H1 (cell line): ENCODE results near the gene HS6ST1. TPM values are rescaled to one million over a fixed set of nuclear protein-coding genes. Genes with fewer than 3 reads are reported as not detected.

ENCODE experiments used
- CTCF ChIA-PET: fragments of 300-600 bp; sonication (Branson Sonifier 250); formaldehyde crosslinking; loops from one replicate; lab custom pipeline; 2021; ENCODE audit not compliant: partially characterized antibody; lab: Charles Lee
- POLR2A ChIA-PET: fragments of 300-600 bp; sonication (Branson Sonifier 250); formaldehyde crosslinking; loops from one replicate; lab custom pipeline; 2021; ENCODE audit warnings: inconsistent platforms; ENCODE audit not compliant: partially characterized antibody; lab: Charles Lee
- DNase-seq, 2 experiments: peaks; one replicate each; pipeline versions ENCODE4 v3.0.0 to v3.0.0-alpha.2; 2010 to 2022; ENCODE audit warnings: low spot score in 2 of 2, low read depth in 1 of 2, mixed read lengths in 1 of 2
- FAIRE-seq: peaks from 2 replicates; lab custom pipeline; 2011; peaks lifted over from hg19 to GRCh38; lab: Jason Lieb, UNC
- H2AFZ ChIP-seq: 2 replicates; pipeline ENCODE4 v1.8.1; 2012; ENCODE audit warnings: low read length, inconsistent platforms
- H2AK5ac ChIP-seq: 2 replicates; pipeline ENCODE4 v1.6.1; 2013; ENCODE audit warnings: low read depth, low read length
- H2BK120ac ChIP-seq: replicated peaks from 2 replicates; pipeline ENCODE3; 2013; ENCODE audit warnings: low read depth, low read length, inconsistent platforms
- H2BK12ac ChIP-seq: 2 replicates; pipeline ENCODE4 v1.6.1; 2013; ENCODE audit warnings: low read depth, low read length
- H2BK15ac ChIP-seq: 2 replicates; pipeline ENCODE4 v1.6.1; 2013; ENCODE audit warnings: low read length
- H2BK20ac ChIP-seq: 2 replicates; pipeline ENCODE4 v1.6.1; 2013; ENCODE audit warnings: low read length
- H2BK5ac ChIP-seq: 2 replicates; pipeline ENCODE4 v1.6.1; 2013; ENCODE audit warnings: low read depth, low read length
- H3K14ac ChIP-seq: 2 replicates; pipeline ENCODE4 v1.6.1; 2013; ENCODE audit warnings: inconsistent platforms; ENCODE audit not compliant: insufficient read length
- H3K18ac ChIP-seq: 2 replicates; pipeline ENCODE4 v1.6.1; 2013; ENCODE audit warnings: low read length; ENCODE audit errors: extremely low read depth
- H3K23ac ChIP-seq: 2 replicates; pipeline ENCODE4 v1.6.1; 2013; ENCODE audit warnings: inconsistent platforms; ENCODE audit not compliant: insufficient read length
- H3K23me2 ChIP-seq: 2 replicates; pipeline ENCODE4 v1.6.1; 2013; ENCODE audit warnings: low read depth, low read length
- H3K27ac ChIP-seq: 2 replicates; pipeline ENCODE4 v1.6.1; 2011; ENCODE audit warnings: low read depth, low read length, inconsistent platforms
- H3K27me3 ChIP-seq, 4 experiments: replicated peaks in 1 of 4; 1 replicate in 1 of 4; 2 replicates in 3 of 4; pipeline versions ENCODE4 v1.6.1 to v1.8.1; 2011 to 2013; ENCODE audit warnings: low read length in 3 of 4, mild to moderate bottlenecking in 3 of 4, inconsistent platforms in 2 of 4, mixed read lengths in 2 of 4, moderate library complexity in 1 of 4; ENCODE audit not compliant: control insufficient read depth in 3 of 4, insufficient read depth in 3 of 4; ENCODE audit errors: extremely low read depth in 1 of 4
- H3K36me3 ChIP-seq, 4 experiments: 2 replicates each; pipeline versions ENCODE4 v1.6.1 to v1.8.1; 2011 to 2013; ENCODE audit warnings: mild to moderate bottlenecking in 4 of 4, low read length in 3 of 4, moderate library complexity in 2 of 4, control low read depth in 1 of 4, inconsistent platforms in 1 of 4; ENCODE audit not compliant: insufficient read depth in 4 of 4, control insufficient read depth in 2 of 4
- H3K4ac ChIP-seq: replicated peaks from 2 replicates; pipeline ENCODE3; 2013; ENCODE audit warnings: low read length, low read depth, mixed read lengths, inconsistent platforms; ENCODE audit not compliant: insufficient read length
- H3K4me1 ChIP-seq, 4 experiments: replicated peaks in 1 of 4; 1 replicate in 1 of 4; 2 replicates in 3 of 4; pipeline versions ENCODE4 v1.6.1 to v1.8.1; 2011 to 2013; ENCODE audit warnings: low read length in 3 of 4, inconsistent platforms in 2 of 4, mixed read lengths in 1 of 4; ENCODE audit not compliant: insufficient read depth in 4 of 4, control insufficient read depth in 3 of 4
- H3K4me2 ChIP-seq, 2 experiments: 2 replicates each; pipeline versions ENCODE4 v1.6.1 to v1.8.1; 2011 to 2013; ENCODE audit warnings: low read depth in 2 of 2, low read length in 2 of 2, control low read depth in 1 of 2, inconsistent platforms in 1 of 2, mild to moderate bottlenecking in 1 of 2; ENCODE audit not compliant: insufficient read depth in 1 of 2
- H3K4me3 ChIP-seq, 4 experiments: fragments of 200-600, 300-600 bp in 1 of 4; sonication (generic), shearing (Covaris generic), sonication (Bioruptor Twin) in 1 of 4; 2 replicates each; pipeline versions ENCODE4 v1.5.1 to v1.8.1; 2011 to 2016; ENCODE audit warnings: low read length in 4 of 4, low read depth in 3 of 4, control low read depth in 2 of 4, inconsistent platforms in 2 of 4, mild to moderate bottlenecking in 2 of 4, mixed read lengths in 1 of 4, moderate library complexity in 1 of 4; ENCODE audit not compliant: insufficient read depth in 2 of 4; ENCODE audit errors: extremely low read depth in 1 of 4
- H3K56ac ChIP-seq: replicated peaks from 2 replicates; pipeline ENCODE3; 2013; ENCODE audit warnings: low read depth, mild to moderate bottlenecking, mixed read lengths, low read length, inconsistent platforms; ENCODE audit not compliant: insufficient read length
- H3K79me1 ChIP-seq: 2 replicates; pipeline ENCODE4 v1.6.1; 2013; ENCODE audit warnings: low read depth, low read length, control low read depth
- H3K79me2 ChIP-seq, 2 experiments: 2 replicates each; pipeline versions ENCODE4 v1.6.1 to v1.8.1; 2012 to 2013; ENCODE audit warnings: low read length in 2 of 2, mild to moderate bottlenecking in 2 of 2, inconsistent platforms in 1 of 2; ENCODE audit not compliant: insufficient read depth in 2 of 2, control insufficient read depth in 1 of 2
- H3K9ac ChIP-seq, 4 experiments: replicated peaks in 1 of 4; 1 replicate in 1 of 4; 2 replicates in 3 of 4; pipeline versions ENCODE4 v1.6.1 to v1.8.1; 2011 to 2013; ENCODE audit warnings: low read depth in 3 of 4, low read length in 3 of 4, control low read depth in 2 of 4, mild to moderate bottlenecking in 2 of 4, moderate library complexity in 2 of 4, inconsistent platforms in 1 of 4; ENCODE audit errors: extremely low read depth in 1 of 4
- H3K9me3 ChIP-seq, 2 experiments: 2 replicates each; pipeline versions ENCODE4 v1.6.1 to v1.8.1; 2012 to 2013; ENCODE audit warnings: mild to moderate bottlenecking in 2 of 2, moderate library complexity in 2 of 2, control low read depth in 1 of 2, inconsistent platforms in 1 of 2, low read depth in 1 of 2, low read length in 1 of 2, mixed read lengths in 1 of 2; ENCODE audit not compliant: insufficient read depth in 2 of 2
- H4K20me1 ChIP-seq, 2 experiments: replicated peaks in 1 of 2; 2 replicates each; pipeline versions ENCODE3 to v1.8.1; 2011 to 2013; ENCODE audit warnings: inconsistent platforms in 2 of 2, low read length in 2 of 2, mild to moderate bottlenecking in 1 of 2; ENCODE audit not compliant: insufficient read depth in 2 of 2, control insufficient read depth in 1 of 2
- H4K5ac ChIP-seq: 2 replicates; pipeline ENCODE4 v1.6.1; 2013; ENCODE audit warnings: low read length, low read depth, mixed read lengths, inconsistent platforms; ENCODE audit not compliant: insufficient read length
- H4K8ac ChIP-seq: 2 replicates; pipeline ENCODE4 v1.8.0; 2013; ENCODE audit warnings: mild to moderate bottlenecking, moderate library complexity, low read length, inconsistent platforms; ENCODE audit not compliant: insufficient read depth; ENCODE audit errors: extremely low read depth
- H4K91ac ChIP-seq: replicated peaks from 2 replicates; pipeline ENCODE3; 2013; ENCODE audit warnings: low read length, mixed read lengths, inconsistent platforms; ENCODE audit not compliant: insufficient read length
- BCL11A ChIP-seq, 2 experiments: IDR thresholded peaks; one replicate each; pipeline ENCODE4 v1.6.1; 2011; ENCODE audit warnings: low read depth in 2 of 2, low read length in 2 of 2, mild to moderate bottlenecking in 2 of 2
- CHD2 ChIP-seq: IDR thresholded peaks from 2 replicates; pipeline ENCODE4 v1.6.1; 2012; ENCODE audit warnings: low read length, improper control_type of control experiment
- CTCF ChIP-seq, 3 experiments: IDR thresholded peaks; 1 replicate in 2 of 3; 2 replicates in 1 of 3; pipeline versions ENCODE4 v1.5.1 to v1.6.1; 2011; ENCODE audit warnings: low read length in 3 of 3, mild to moderate bottlenecking in 3 of 3, inconsistent platforms in 2 of 3, low read depth in 1 of 3, moderate library complexity in 1 of 3; ENCODE audit not compliant: insufficient read depth in 1 of 3; ENCODE audit errors: control extremely low read depth in 1 of 3
- KDM4A ChIP-seq: IDR thresholded peaks from one replicate; pipeline ENCODE4 v1.7.1; 2012; ENCODE audit warnings: low read depth, mild to moderate bottlenecking, moderate library complexity, low read length, inconsistent platforms; ENCODE audit not compliant: severe bottlenecking
- SAP30 ChIP-seq: fragments of 300-600 bp; sonication (generic); IDR thresholded peaks from 2 replicates; pipeline ENCODE4 v1.7.1; 2012; ENCODE audit warnings: low read length, moderate library complexity, mild to moderate bottlenecking, inconsistent platforms; ENCODE audit not compliant: insufficient read depth, insufficient replicate concordance
- SIN3A ChIP-seq, 2 experiments: IDR thresholded peaks in 1 of 2; conservative IDR thresholded peaks in 1 of 2; 2 replicates each; pipeline ENCODE4 v1.6.1; 2011 to 2012; ENCODE audit warnings: low read length in 2 of 2, improper control_type of control experiment in 1 of 2, low read depth in 1 of 2, mild to moderate bottlenecking in 1 of 2
- WGBS, 2 experiments: shearing (Covaris generic) in 1 of 2; methylation state at CpG; one replicate each; pipeline versions ENCODE4 v1.1.6 to v1.1.7; 2013 to 2015; ENCODE audit warnings: low lambda C conversion rate in 2 of 2, mixed read lengths in 2 of 2, inconsistent platforms in 1 of 2, low coverage in 1 of 2, missing lambda C conversion rate in 1 of 2; ENCODE audit not compliant: insufficient replicate concordance in 2 of 2, insufficient coverage in 1 of 2, insufficient read length in 1 of 2; ENCODE audit errors: extremely low coverage in 1 of 2, missing lambda C conversion rate in 1 of 2; 5-methylcytosine and 5-hydroxymethylcytosine counted together
- polyA plus RNA-seq, 7 experiments: library from polyadenylated mRNA; depleted of rRNA in 3 of 7; stranded (reverse) in 5 of 7; unstranded in 2 of 7; fragments of >200 nt in 5 of 7; fragments of 200-250 nt in 2 of 7; gene quantifications; 1 replicate in 5 of 7; 2 replicates in 1 of 7; 4 replicates in 1 of 7; pipeline versions ENCODE4 v1.2.1 to v1.2.3, GENCODE V29; 2011 to 2013; ENCODE audit warnings: missing spikeins in 2 of 7, mixed read lengths in 2 of 7
- total RNA-seq: library from RNA; stranded (reverse); fragmentation: NEBNext Ultra II Directional; extraction: Animal tissue kit (Norgen Biotek cat#: 25700); gene quantifications from 2 replicates; pipeline ENCODE4 v1.2.1, GENCODE V29; 2021

The HS6ST1 gene
- total and polyA plus RNA-seq, 2 of the 8 experiments (the other 6 are each of a cell fraction or from before 2014, with no cell fraction given): 37.4 to 74.6 TPM

- no peaks in the 10 kb centered on the region for H3K9me3 ChIP-seq
- H2AFZ ChIP-seq: no peak overlapping the region
- no peaks in the 10 kb centered on the region; a peak in 1 of 7 replicates for H3K27me3 ChIP-seq
- H3K18ac ChIP-seq: no peak overlapping the region
- H4K5ac ChIP-seq: no peak overlapping the region
- FAIRE-seq: no peak
- H3K56ac ChIP-seq: no peak overlapping the region
- H3K36me3 ChIP-seq: no peaks in the 10 kb centered on the region
- no peaks in the 10 kb centered on the region for H3K79me2 ChIP-seq
- H3K79me1 ChIP-seq: no peaks in the 10 kb centered on the region
- no peak for DNase-seq
- H2BK12ac ChIP-seq: peak overlapping the region; percentile 64; the same call in 1 of the 2 replicates
- no peak overlapping the region for H2BK20ac ChIP-seq
- TF ChIP-seq CHD2 (no peak), BCL11A (IDR thresholded peaks at IDR 0.05; ENCODE audit: low read depth in 2 of 2, low read length in 2 of 2) (no peak), KDM4A (no peak), CTCF (IDR thresholded peaks at IDR 0.05; ENCODE audit: control extremely low read depth in 1 of 3, insufficient read depth in 1 of 3, low read depth in 1 of 3, low read length in 3 of 3) (no peak), SAP30 (no peak), SIN3A (conservative IDR thresholded peaks at IDR 0.05 in 1 of 2, IDR thresholded peaks at IDR 0.05 in 1 of 2; ENCODE audit: low read depth in 1 of 2, low read length in 2 of 2) (no peak)
- TF ChIP-seq, all 59 proteins: peak for 0
- no peak overlapping the region for H3K23ac ChIP-seq
- H3K27ac ChIP-seq: no peak overlapping the region
- ChIA-PET POLR2A (no interaction called here), CTCF (interaction anchor here (0.8 to 1.8 kb wide), 6 partner anchors 11 to 124 kb away, joined by 3 to 9 read pairs (median 4); no protein-coding TSS in a partner anchor)
- no peak overlapping the region for H3K4me3 ChIP-seq
- WGBS, 2 experiments: 89% methylated on average over 22 of the region's 23 CpGs; no CpG with 5 or more reads in 1 of the 2 experiments
- H3K4ac ChIP-seq: no peak overlapping the region
- no peak overlapping the region for H3K4me2 ChIP-seq
- no peak overlapping the region for H2BK15ac ChIP-seq
- peak overlapping the region; percentile 81 for H4K91ac ChIP-seq
- H2BK120ac ChIP-seq: no peak overlapping the region
- H4K20me1 ChIP-seq: no peaks in the 10 kb centered on the region
- H2AK5ac ChIP-seq: no peak overlapping the region
- peaks cover 0 to 24% (median 18%) of the 10 kb centered on the region in 4 experiments; a peak in 6 of 7 replicates for H3K4me1 ChIP-seq
- H3K9ac ChIP-seq: no peak overlapping the region
- H3K23me2 ChIP-seq: no peaks in the 10 kb centered on the region
- peak overlapping the region; percentile 36; the same call in 1 of the 2 replicates for H2BK5ac ChIP-seq
- no peak overlapping the region; the same call in 1 of the 2 replicates for H4K8ac ChIP-seq
- H3K14ac ChIP-seq: no peak overlapping the region
Measured at GRCh38 chr2:128367601-128368359, 49.1 kb upstream of the HS6ST1 start.
